ENCODE measurements around the gene FCN3. TPM values are rescaled to one million over a fixed set of nuclear protein-coding genes. Genes with fewer than 3 reads are reported as not detected.

FCN3 gene
- total and polyA plus RNA-seq, 2 donors (not counting 3 experiments of a cell fraction or from before 2014, with no cell fraction given), result 0.15 TPM; not detected in 1

DNA sequence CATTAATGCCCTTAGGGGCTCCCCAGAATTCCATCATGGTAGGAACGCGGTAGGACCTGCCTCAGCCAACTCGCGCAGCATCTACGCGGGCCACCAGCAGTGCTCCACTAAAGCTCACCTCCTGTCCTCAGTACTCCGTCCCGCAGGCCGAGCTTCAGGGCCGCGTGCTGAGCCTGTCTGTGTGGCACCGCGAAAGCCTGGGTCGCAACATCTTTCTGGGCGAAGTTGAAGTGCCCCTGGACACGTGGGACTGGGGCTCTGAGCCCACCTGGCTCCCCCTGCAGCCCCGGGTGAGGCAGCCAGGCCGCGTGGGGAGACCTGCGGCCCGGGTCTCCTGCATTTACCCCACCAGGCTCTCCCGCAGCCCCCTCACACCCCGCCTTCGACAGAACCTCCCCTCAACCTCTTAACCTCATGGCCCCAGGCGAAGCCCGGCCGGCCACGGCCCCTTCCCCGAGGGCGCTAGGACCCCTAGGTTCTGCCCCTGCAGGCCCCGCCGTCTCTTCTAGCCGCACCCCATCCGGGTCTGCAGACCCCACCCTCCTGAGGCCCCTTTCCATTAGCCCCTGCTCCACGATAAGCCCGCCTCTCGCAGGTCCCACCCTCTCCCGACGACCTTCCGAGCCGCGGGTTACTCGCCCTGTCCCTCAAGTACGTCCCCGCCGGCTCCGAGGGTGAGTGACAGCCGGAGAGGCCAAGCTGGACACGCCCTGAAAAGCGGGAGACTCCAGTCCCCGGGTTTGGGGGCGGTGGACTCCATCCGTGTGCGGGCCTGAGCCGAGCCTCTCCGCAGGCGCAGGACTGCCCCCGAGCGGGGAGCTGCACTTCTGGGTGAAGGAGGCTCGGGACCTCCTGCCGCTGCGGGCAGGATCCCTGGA, 23.7 kb downstream of the FCN3 start:
- Histone ChIP-seq H2AFZ (ENCODE audit: low read depth, low read length) (peak overlapping the region; percentile 49), H3K4me1 (ENCODE audit: control insufficient read depth, extremely low read depth, insufficient read depth, low read length) (peaks cover 7% of the 10 kb centered on the region), H3K9me3 (replicated peaks; ENCODE audit: control insufficient read depth, insufficient read depth, low read length) (no peaks in the 10 kb centered on the region), H3K4me2 (ENCODE audit: insufficient read depth, low read length) (no peak overlapping the region), H4K20me1 (replicated peaks; ENCODE audit: control insufficient read depth, extremely low read depth, insufficient read depth, low read length) (no peaks in the 10 kb centered on the region), H3K9ac (replicated peaks; ENCODE audit: extremely low read depth, insufficient read depth, low read length) (no peak overlapping the region), H3K4me3 (replicated peaks in 1 of 3; ENCODE audit: insufficient read depth in 1 of 3, low read depth in 1 of 3, low read length in 3 of 3) (no peak overlapping the region), H3K9me1 (replicated peaks; ENCODE audit: control insufficient read depth, extremely low read depth, insufficient read depth, low read length) (no peaks in the 10 kb centered on the region), H3K36me3 (ENCODE audit: control insufficient read depth in 2 of 2, extremely low read depth in 1 of 2, insufficient read depth in 2 of 2, low read length in 2 of 2) (peaks cover 0 to 2% of the 10 kb centered on the region in 2 experiments), H3K27ac (ENCODE audit: insufficient read depth, low read depth, low read length) (no peak overlapping the region), H3K27me3 (ENCODE audit: control insufficient read depth in 2 of 2, insufficient read depth in 2 of 2, low read length in 2 of 2) (peaks cover 2 to 5% of the 10 kb centered on the region in 2 experiments), H3K79me2 (ENCODE audit: control insufficient read depth, insufficient read depth, low read length) (no peaks in the 10 kb centered on the region)
- no peak for FAIRE-seq
- no TSS peak for BruUV-seq (replicated peaks)
- CTCF ChIA-PET, result interaction anchor here (0.8 to 3.5 kb wide), 13 partner anchors 12 to 256 kb away, joined by 3 to 15 read pairs (median 5); partner anchors contain the start of genes FCN3 and MAP3K6
- TF ChIP-seq MYC (IDR thresholded peaks at IDR 0.05; ENCODE audit: low read depth, low read length) (no peak), EZH2 (IDR thresholded peaks at IDR 0.05; ENCODE audit: borderline replicate concordance, low read depth, low read length, severe bottlenecking) (peak; percentile 59)
- TF ChIP-seq, protein P1, sequence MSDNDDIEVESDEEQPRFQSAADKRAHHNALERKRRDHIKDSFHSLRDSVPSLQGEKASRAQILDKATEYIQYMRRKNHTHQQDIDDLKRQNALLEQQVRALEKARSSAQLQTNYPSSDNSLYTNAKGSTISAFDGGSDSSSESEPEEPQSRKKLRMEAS (IDR thresholded peaks at IDR 0.05; ENCODE audit: insufficient read depth, insufficient read length), result no peak
- no peak for DNase-seq (ENCODE audit: low read depth, low spot score)
- dilution Hi-C loops (cut with MboI; ENCODE audit: extremely low pct_ligation_motif_present, low sequenced_read_pairs) (no loop called here), intact Hi-C loops (cut with micrococcal nuclease) (no loop called here)
- POLR2A ChIA-PET, result no interaction called here

DNA sequence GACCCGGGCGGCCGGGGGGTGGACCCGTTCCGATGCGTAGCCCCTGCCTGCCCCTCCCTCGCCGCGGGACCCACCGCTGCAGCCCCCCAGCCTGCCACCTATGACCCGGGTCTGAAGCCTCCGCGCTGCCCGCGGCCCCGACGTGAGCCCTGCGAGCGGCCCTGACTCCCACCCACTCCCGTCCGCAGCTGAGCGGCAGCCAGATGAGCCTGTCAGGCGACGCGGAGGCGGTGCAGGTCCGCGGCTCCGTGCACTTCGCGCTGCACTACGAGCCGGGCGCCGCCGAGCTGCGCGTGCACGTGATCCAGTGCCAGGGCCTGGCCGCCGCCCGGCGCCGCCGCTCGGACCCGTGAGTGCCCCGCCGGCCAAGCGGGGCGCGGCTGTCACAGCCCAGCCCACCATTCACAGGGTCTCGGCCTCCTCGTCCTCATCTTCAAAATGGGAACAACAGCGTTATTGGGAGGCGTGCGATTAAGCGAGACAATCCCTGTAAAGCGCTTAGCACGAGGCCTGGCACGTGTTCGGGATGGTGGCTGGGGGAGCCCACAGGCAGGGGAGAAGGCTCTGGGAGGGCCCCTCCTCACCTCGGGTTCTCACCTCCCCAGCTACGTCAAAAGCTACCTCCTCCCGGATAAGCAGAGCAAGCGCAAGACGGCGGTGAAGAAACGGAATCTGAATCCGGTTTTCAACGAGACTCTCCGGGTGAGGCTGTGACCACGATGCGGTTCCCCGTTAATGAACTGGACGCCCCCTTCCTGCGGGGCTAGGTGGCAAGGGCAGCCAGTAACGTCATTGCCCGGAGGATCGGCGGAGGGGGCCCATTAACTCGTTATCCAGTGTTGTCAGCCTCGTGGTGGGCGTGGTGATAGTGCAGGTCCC, 24.6 kb downstream of the FCN3 start:
- FAIRE-seq (peak; percentile 73), DNase-seq (ENCODE audit: low read depth, low spot score) (peak; percentile 69)
- Histone ChIP-seq H3K79me2 (ENCODE audit: control insufficient read depth, insufficient read depth, low read length) (no peaks in the 10 kb centered on the region), H3K9me3 (replicated peaks; ENCODE audit: control insufficient read depth, insufficient read depth, low read length) (no peaks in the 10 kb centered on the region), H3K4me1 (ENCODE audit: control insufficient read depth, extremely low read depth, insufficient read depth, low read length) (peaks cover 7% of the 10 kb centered on the region), H3K27me3 (ENCODE audit: control insufficient read depth in 2 of 2, insufficient read depth in 2 of 2, low read length in 2 of 2) (peaks cover 2 to 5% of the 10 kb centered on the region in 2 experiments), H3K9ac (replicated peaks; ENCODE audit: extremely low read depth, insufficient read depth, low read length) (no peak overlapping the region), H4K20me1 (replicated peaks; ENCODE audit: control insufficient read depth, extremely low read depth, insufficient read depth, low read length) (no peaks in the 10 kb centered on the region), H2AFZ (ENCODE audit: low read depth, low read length) (peak overlapping the region; percentile 75), H3K36me3 (ENCODE audit: control insufficient read depth in 2 of 2, extremely low read depth in 1 of 2, insufficient read depth in 2 of 2, low read length in 2 of 2) (no peaks in the 10 kb centered on the region), H3K27ac (ENCODE audit: insufficient read depth, low read depth, low read length) (no peak overlapping the region), H3K9me1 (replicated peaks; ENCODE audit: control insufficient read depth, extremely low read depth, insufficient read depth, low read length) (no peaks in the 10 kb centered on the region), H3K4me2 (ENCODE audit: insufficient read depth, low read length) (peak overlapping the region; percentile 45), H3K4me3 (replicated peaks in 1 of 3; ENCODE audit: insufficient read depth in 1 of 3, low read depth in 1 of 3, low read length in 3 of 3) (peak overlapping the region in 1 of 3 experiments; percentile 31)
- ChIA-PET POLR2A (no interaction called here), CTCF (interaction anchor here (0.6 to 2.1 kb wide), 13 partner anchors 8 to 358 kb away, joined by 3 to 12 read pairs (median 4); partner anchors contain the start of gene FCN3)
- dilution Hi-C loops (cut with MboI; ENCODE audit: extremely low pct_ligation_motif_present, low sequenced_read_pairs), result no loop called here
- BruUV-seq (replicated peaks), result no TSS peak
- no peak for TF ChIP-seq JUN (IDR thresholded peaks at IDR 0.05; ENCODE audit: borderline replicate concordance, insufficient read depth, insufficient read length, low read depth)
- TF ChIP-seq, protein P2, sequence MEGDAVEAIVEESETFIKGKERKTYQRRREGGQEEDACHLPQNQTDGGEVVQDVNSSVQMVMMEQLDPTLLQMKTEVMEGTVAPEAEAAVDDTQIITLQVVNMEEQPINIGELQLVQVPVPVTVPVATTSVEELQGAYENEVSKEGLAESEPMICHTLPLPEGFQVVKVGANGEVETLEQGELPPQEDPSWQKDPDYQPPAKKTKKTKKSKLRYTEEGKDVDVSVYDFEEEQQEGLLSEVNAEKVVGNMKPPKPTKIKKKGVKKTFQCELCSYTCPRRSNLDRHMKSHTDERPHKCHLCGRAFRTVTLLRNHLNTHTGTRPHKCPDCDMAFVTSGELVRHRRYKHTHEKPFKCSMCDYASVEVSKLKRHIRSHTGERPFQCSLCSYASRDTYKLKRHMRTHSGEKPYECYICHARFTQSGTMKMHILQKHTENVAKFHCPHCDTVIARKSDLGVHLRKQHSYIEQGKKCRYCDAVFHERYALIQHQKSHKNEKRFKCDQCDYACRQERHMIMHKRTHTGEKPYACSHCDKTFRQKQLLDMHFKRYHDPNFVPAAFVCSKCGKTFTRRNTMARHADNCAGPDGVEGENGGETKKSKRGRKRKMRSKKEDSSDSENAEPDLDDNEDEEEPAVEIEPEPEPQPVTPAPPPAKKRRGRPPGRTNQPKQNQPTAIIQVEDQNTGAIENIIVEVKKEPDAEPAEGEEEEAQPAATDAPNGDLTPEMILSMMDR (IDR thresholded peaks at IDR 0.05; ENCODE audit: extremely low read depth in 1 of 2, insufficient read depth in 1 of 2, low read depth in 1 of 2, low read length in 2 of 2), result no peak
- TF ChIP-seq EZH2 (IDR thresholded peaks at IDR 0.05; ENCODE audit: borderline replicate concordance, low read depth, low read length, severe bottlenecking), result no peak
- TF ChIP-seq, protein P1 (IDR thresholded peaks at IDR 0.05; ENCODE audit: insufficient read depth, insufficient read length), result peak; percentile 25
- TF ChIP-seq GATA2 (IDR thresholded peaks at IDR 0.05; ENCODE audit: insufficient read depth, insufficient read length, low read depth, low read length), result no peak
- TF ChIP-seq POLR2A (IDR thresholded peaks at IDR 0.05; ENCODE audit: low read depth, low read length), result no peak
- peak; percentile 8 for TF ChIP-seq POLR2AphosphoS5 (IDR thresholded peaks at IDR 0.05; ENCODE audit: insufficient read depth, low read depth, low read length)
- TF ChIP-seq MYC (IDR thresholded peaks at IDR 0.05; ENCODE audit: low read depth, low read length), result no peak
- no peak for TF ChIP-seq FOS (IDR thresholded peaks at IDR 0.05; ENCODE audit: borderline replicate concordance, insufficient read depth, low read length)
- intact Hi-C loops (cut with micrococcal nuclease), result no loop called here
